NCI-H1105 (cell line): ENCODE data around the gene UQCRC2.
"Not testable (repeated sequence)": the region's sequence is repeated elsewhere in the genome, so short reads cannot be mapped to it uniquely, and the experiment has no call there.

Source experiments
- DNase-seq: peaks from one replicate; lab custom pipeline; 2025; lab: John Stamatoyannopoulos, UW

The UQCRC2 gene

GRCh38 chr16:21952793-21953540 lies at the start of gene UQCRC2:
Gene UQCRC2, plus strand, starts transcription at chr16:21953361. Its CDS starts 63 bp downstream, at chr16:21953424.
- DNase-seq: peak; percentile 87

GRCh38 chr16:21932650-21933049 lies 20.5 kb upstream of the UQCRC2 start:
- DNase-seq: not testable (repeated sequence)

- DNase-seq: not testable (repeated sequence)
Measured at GRCh38 chr16:21933316-21933715, 19.8 kb upstream of the UQCRC2 start.

- DNase-seq: not testable (repeated sequence)
Measured at GRCh38 chr16:21933790-21934189, 19.4 kb upstream of the UQCRC2 start.

GRCh38 chr16:21936216-21936615 lies 16.9 kb upstream of the UQCRC2 start:
- DNase-seq: not testable (repeated sequence)

GRCh38 chr16:21937336-21937829 lies 15.8 kb upstream of the UQCRC2 start:
- no peak for DNase-seq

- DNase-seq: no peak
Measured at GRCh38 chr16:21940570-21940969, 12.6 kb upstream of the UQCRC2 start.

GRCh38 chr16:21943571-21943970 lies 9.6 kb upstream of the UQCRC2 start:
- no peak for DNase-seq

GRCh38 chr16:21946889-21947635 lies 6.1 kb upstream of the UQCRC2 start:
- DNase-seq: no peak

- no peak for DNase-seq
Measured at GRCh38 chr16:21949713-21950260, 3.4 kb upstream of the UQCRC2 start.

GRCh38 chr16:21950782-21951521 lies 2.2 kb upstream of the UQCRC2 start:
- no peak for DNase-seq

GRCh38 chr16:21952040-21952792 lies 945 bp upstream of the UQCRC2 start:
- DNase-seq: peak; percentile 64

- DNase-seq: no peak
Measured at GRCh38 chr16:21953541-21953902, 361 bp downstream of the UQCRC2 start.

GRCh38 chr16:21957714-21958346 lies 4.7 kb downstream of the UQCRC2 start:
- DNase-seq: no peak

GRCh38 chr16:21959050-21959449 lies 5.9 kb downstream of the UQCRC2 start:
- no peak for DNase-seq

- no peak for DNase-seq
Measured at GRCh38 chr16:21962475-21962874, 9.3 kb downstream of the UQCRC2 start.

- DNase-seq: no peak
Measured at GRCh38 chr16:21963887-21964286, 10.7 kb downstream of the UQCRC2 start.

GRCh38 chr16:21964353-21964752 lies 11.2 kb downstream of the UQCRC2 start:
- no peak for DNase-seq

- no peak for DNase-seq
Measured at GRCh38 chr16:21971856-21972255, 18.7 kb downstream of the UQCRC2 start.

- no peak for DNase-seq
Measured at GRCh38 chr16:21973945-21974344, 20.8 kb downstream of the UQCRC2 start.

- no peak for DNase-seq
Measured at GRCh38 chr16:21980032-21980431, 26.9 kb downstream of the UQCRC2 start.
